ENCODE measurements around the gene NFIX. TPM values are rescaled to one million over a fixed set of nuclear protein-coding genes. Genes with fewer than 3 reads are reported as not detected.

Gene NFIX
- total RNA-seq, 1 donor from 2014 or later, result not detected

DNA sequence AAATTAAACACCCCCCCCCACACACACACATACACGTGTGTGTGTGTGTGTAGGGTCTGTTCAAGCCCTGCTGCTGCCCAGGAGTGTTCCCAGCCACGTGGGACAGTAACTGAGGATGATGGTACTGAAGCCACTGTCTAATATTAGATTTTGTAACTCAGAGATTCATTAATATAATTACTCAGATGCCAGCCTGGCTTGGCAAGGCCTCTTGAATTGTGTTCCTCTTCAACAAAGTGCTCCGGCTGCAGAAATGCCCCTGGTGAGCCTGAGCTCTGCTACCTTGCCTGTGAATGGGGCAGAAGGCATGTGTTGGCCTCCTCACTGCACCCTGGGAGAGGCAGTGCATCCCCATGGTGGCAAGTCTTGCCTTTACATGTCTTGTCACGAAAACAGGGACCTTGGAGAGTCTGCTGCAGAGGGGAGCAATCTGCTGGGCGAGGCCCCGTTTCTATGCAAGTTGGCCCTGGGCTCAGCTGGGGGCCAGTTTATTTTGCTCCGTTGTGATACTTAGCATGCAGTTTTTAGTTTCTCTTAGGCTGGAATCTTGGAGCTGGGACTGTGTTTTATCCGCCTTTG is 44.0 kb downstream of the NFIX start:
- DNase-seq (ENCODE audit: low read depth), result no peak
- TF ChIP-seq, protein P1, sequence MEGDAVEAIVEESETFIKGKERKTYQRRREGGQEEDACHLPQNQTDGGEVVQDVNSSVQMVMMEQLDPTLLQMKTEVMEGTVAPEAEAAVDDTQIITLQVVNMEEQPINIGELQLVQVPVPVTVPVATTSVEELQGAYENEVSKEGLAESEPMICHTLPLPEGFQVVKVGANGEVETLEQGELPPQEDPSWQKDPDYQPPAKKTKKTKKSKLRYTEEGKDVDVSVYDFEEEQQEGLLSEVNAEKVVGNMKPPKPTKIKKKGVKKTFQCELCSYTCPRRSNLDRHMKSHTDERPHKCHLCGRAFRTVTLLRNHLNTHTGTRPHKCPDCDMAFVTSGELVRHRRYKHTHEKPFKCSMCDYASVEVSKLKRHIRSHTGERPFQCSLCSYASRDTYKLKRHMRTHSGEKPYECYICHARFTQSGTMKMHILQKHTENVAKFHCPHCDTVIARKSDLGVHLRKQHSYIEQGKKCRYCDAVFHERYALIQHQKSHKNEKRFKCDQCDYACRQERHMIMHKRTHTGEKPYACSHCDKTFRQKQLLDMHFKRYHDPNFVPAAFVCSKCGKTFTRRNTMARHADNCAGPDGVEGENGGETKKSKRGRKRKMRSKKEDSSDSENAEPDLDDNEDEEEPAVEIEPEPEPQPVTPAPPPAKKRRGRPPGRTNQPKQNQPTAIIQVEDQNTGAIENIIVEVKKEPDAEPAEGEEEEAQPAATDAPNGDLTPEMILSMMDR (conservative IDR thresholded peaks at IDR 0.05; ENCODE audit: low read depth, low read length), result no peak
- no peak overlapping the region for H3K4me3 ChIP-seq (ENCODE audit: low read depth, low read length)

DNA sequence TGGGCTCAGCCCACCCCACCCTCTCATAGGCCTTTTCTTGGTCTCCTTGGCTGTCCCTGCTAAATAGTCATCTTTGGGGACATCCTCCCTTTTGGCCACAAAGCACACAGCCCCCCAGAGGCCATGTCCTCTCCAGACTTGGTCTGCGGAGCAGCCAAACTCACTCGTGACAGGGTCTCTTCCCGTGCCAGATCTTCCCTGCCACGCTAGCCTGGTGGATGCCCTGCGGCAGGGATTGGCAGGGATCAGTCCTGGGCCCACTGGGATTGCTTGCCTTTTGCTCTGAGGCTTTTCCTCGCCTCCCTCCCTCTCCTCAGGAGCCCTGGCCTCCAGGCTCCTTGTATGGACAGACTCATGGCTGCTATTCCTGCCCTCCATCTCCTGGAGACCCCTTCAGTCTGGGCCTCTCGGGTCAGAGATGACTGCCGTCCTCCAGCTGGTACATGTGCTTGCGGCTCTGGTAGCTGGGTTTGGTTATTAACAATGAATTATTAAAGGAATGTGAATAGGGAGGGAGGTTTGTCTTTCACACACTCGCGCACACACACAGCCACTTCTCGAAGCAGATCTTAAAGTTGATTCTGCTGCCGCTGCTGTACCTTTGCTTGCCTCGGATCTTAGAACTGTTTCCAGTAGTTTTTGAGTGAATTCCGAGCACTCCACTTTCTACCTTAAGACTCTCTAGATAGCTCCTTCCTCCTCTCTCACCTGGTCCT is 45.1 kb downstream of the NFIX start:
- TF ChIP-seq, protein P1 (conservative IDR thresholded peaks at IDR 0.05; ENCODE audit: low read depth, low read length), result no peak
- no peak for DNase-seq (ENCODE audit: low read depth)
- H3K4me3 ChIP-seq (ENCODE audit: low read depth, low read length), result no peak overlapping the region

- TF ChIP-seq, protein P1 (conservative IDR thresholded peaks at IDR 0.05; ENCODE audit: low read depth, low read length), result no peak
- no peak for DNase-seq (ENCODE audit: low read depth)
- no peak overlapping the region for H3K4me3 ChIP-seq (ENCODE audit: low read depth, low read length)
Measured at GRCh38 chr19:13040948-13041292, 45.6 kb downstream of the NFIX start.

GRCh38 chr19:13042443-13043130 is 47.3 kb downstream of the NFIX start:
- TF ChIP-seq, protein P1 (conservative IDR thresholded peaks at IDR 0.05; ENCODE audit: low read depth, low read length), result no peak
- H3K4me3 ChIP-seq (ENCODE audit: low read depth, low read length), result no peak overlapping the region
- no peak for DNase-seq (ENCODE audit: low read depth)

- DNase-seq (ENCODE audit: low read depth), result no peak
- no peak overlapping the region for H3K4me3 ChIP-seq (ENCODE audit: low read depth, low read length)
- TF ChIP-seq, protein P1 (conservative IDR thresholded peaks at IDR 0.05; ENCODE audit: low read depth, low read length), result no peak
Measured at GRCh38 chr19:13043285-13043684, 48.0 kb downstream of the NFIX start.

- no peak for DNase-seq (ENCODE audit: low read depth)
- H3K4me3 ChIP-seq (ENCODE audit: low read depth, low read length), result no peak overlapping the region
- TF ChIP-seq, protein P1 (conservative IDR thresholded peaks at IDR 0.05; ENCODE audit: low read depth, low read length), result no peak
Measured at GRCh38 chr19:13044231-13044836, 49.1 kb downstream of the NFIX start.
